Eye (tissue), 1 donor: ENCODE measurements around the gene VWC2.

ENCODE experiments used
- DNase-seq: peaks from one replicate; pipeline ENCODE4 v3.0.0-alpha.2; 2015

VWC2 gene

GRCh38 chr7:49773218-49773935 lies at the start of gene VWC2:
Gene VWC2 (plus strand): TSS chr7:49773638. CDS start chr7:49775436, 1,798 bp downstream.
- DNase-seq = peak; percentile 75

GRCh38 chr7:49724071-49724470 lies 49.4 kb upstream of the VWC2 start:
- no peak for DNase-seq

GRCh38 chr7:49731836-49732235 lies 41.6 kb upstream of the VWC2 start:
- no peak for DNase-seq

- no peak for DNase-seq
Measured at GRCh38 chr7:49762666-49763065, 10.8 kb upstream of the VWC2 start.

- no peak for DNase-seq
Measured at GRCh38 chr7:49763791-49764190, 9.6 kb upstream of the VWC2 start.

GRCh38 chr7:49766966-49767365 lies 6.5 kb upstream of the VWC2 start:
- DNase-seq = no peak

- no peak for DNase-seq
Measured at GRCh38 chr7:49767719-49768118, 5.7 kb upstream of the VWC2 start.

GRCh38 chr7:49768254-49768653 lies 5.2 kb upstream of the VWC2 start:
- no peak for DNase-seq

GRCh38 chr7:49768835-49769234 lies 4.6 kb upstream of the VWC2 start:
- no peak for DNase-seq

GRCh38 chr7:49769285-49769857 lies 4.1 kb upstream of the VWC2 start:
- no peak for DNase-seq

- no peak for DNase-seq
Measured at GRCh38 chr7:49770838-49771237, 2.6 kb upstream of the VWC2 start.

- no peak for DNase-seq
Measured at GRCh38 chr7:49771427-49772176, 1.8 kb upstream of the VWC2 start.

- peak; percentile 77 for DNase-seq
Measured at GRCh38 chr7:49772916-49773217, 571 bp upstream of the VWC2 start.

GRCh38 chr7:49773936-49774458 lies 559 bp downstream of the VWC2 start:
- peak; percentile 64 for DNase-seq

GRCh38 chr7:49774459-49775064 lies 1.1 kb downstream of the VWC2 start:
- DNase-seq = peak; percentile 74

- peak; percentile 78 for DNase-seq
Measured at GRCh38 chr7:49775065-49775948, 1.9 kb downstream of the VWC2 start.

- no peak for DNase-seq
Measured at GRCh38 chr7:49775949-49776443, 2.6 kb downstream of the VWC2 start.

GRCh38 chr7:49776994-49777393 lies 3.6 kb downstream of the VWC2 start:
- DNase-seq = peak; percentile 57

- DNase-seq = no peak
Measured at GRCh38 chr7:49778731-49779270, 5.4 kb downstream of the VWC2 start.

- no peak for DNase-seq
Measured at GRCh38 chr7:49780953-49781352, 7.5 kb downstream of the VWC2 start.

- DNase-seq = no peak
Measured at GRCh38 chr7:49781996-49782395, 8.6 kb downstream of the VWC2 start.

GRCh38 chr7:49783446-49783845 lies 10.0 kb downstream of the VWC2 start:
- DNase-seq = no peak
